ENCODE results near the gene STK36.

STK36 gene

GRCh38 chr2:218721934-218722333 is 50.0 kb downstream of the STK36 start:
- no peak for TF ChIP-seq PATZ1 (CRISPR knock-in tag; IDR thresholded peaks at IDR 0.05; ENCODE audit: borderline replicate concordance)
- no peak for TF ChIP-seq CSRNP3 (CRISPR knock-in tag; IDR thresholded peaks at IDR 0.05)
- TF ChIP-seq PPARA (CRISPR knock-in tag; IDR thresholded peaks at IDR 0.05; ENCODE audit: borderline replicate concordance): no peak
- TF ChIP-seq ZFP30 (CRISPR knock-in tag; IDR thresholded peaks at IDR 0.05): no peak
- TF ChIP-seq ZNF70 (CRISPR knock-in tag; IDR thresholded peaks at IDR 0.05): no peak
- TF ChIP-seq TOX (CRISPR knock-in tag; IDR thresholded peaks at IDR 0.05; ENCODE audit: borderline replicate concordance): no peak
- TF ChIP-seq GLIS3 (CRISPR knock-in tag; IDR thresholded peaks at IDR 0.05): no peak
- no peak for TF ChIP-seq POU6F1 (CRISPR knock-in tag; IDR thresholded peaks at IDR 0.05; ENCODE audit: borderline replicate concordance, low read depth)
- no peak for TF ChIP-seq ZFP3 (CRISPR knock-in tag; IDR thresholded peaks at IDR 0.05)
- TF ChIP-seq TSHZ2 (CRISPR knock-in tag; IDR thresholded peaks at IDR 0.05): no peak
- no peak for TF ChIP-seq ZNF565 (CRISPR knock-in tag; conservative IDR thresholded peaks at IDR 0.05; ENCODE audit: low read depth)
- TF ChIP-seq CREB5 (CRISPR knock-in tag; IDR thresholded peaks at IDR 0.05; ENCODE audit: low read depth): no peak
- no peak for TF ChIP-seq ESRRG (CRISPR knock-in tag; IDR thresholded peaks at IDR 0.05)

GRCh38 chr2:218722419-218722818 is 50.5 kb downstream of the STK36 start:
- TF ChIP-seq PPARA (CRISPR knock-in tag; IDR thresholded peaks at IDR 0.05; ENCODE audit: borderline replicate concordance) (no peak), TOX (CRISPR knock-in tag; IDR thresholded peaks at IDR 0.05; ENCODE audit: borderline replicate concordance) (no peak), CSDC2 (CRISPR knock-in tag; IDR thresholded peaks at IDR 0.05) (no peak), PATZ1 (CRISPR knock-in tag; IDR thresholded peaks at IDR 0.05; ENCODE audit: borderline replicate concordance) (no peak), ZFP3 (CRISPR knock-in tag; IDR thresholded peaks at IDR 0.05) (no peak), ZFP30 (CRISPR knock-in tag; IDR thresholded peaks at IDR 0.05) (no peak), TSHZ2 (CRISPR knock-in tag; IDR thresholded peaks at IDR 0.05) (no peak), SNAI2 (CRISPR knock-in tag; IDR thresholded peaks at IDR 0.05) (no peak), OSR1 (CRISPR knock-in tag; IDR thresholded peaks at IDR 0.05) (no peak), CREB5 (CRISPR knock-in tag; IDR thresholded peaks at IDR 0.05; ENCODE audit: low read depth) (no peak), ISL1 (CRISPR knock-in tag; IDR thresholded peaks at IDR 0.05) (no peak), ZC3H10 (CRISPR knock-in tag; IDR thresholded peaks at IDR 0.05) (no peak), GLIS3 (CRISPR knock-in tag; IDR thresholded peaks at IDR 0.05) (no peak)
- no peak for ATAC-seq

More at GRCh38 chr2:218721934-218722333, 50.0 kb downstream of the STK36 start:
- ATAC-seq: no peak
